Activated gamma-delta T cell treated with Interleukin-2 at 50 U/mL for 16 hours (primary cell): ENCODE data around the gene LRRK2.
"Not testable (repeated sequence)": the region's sequence is repeated elsewhere in the genome, so short reads cannot be mapped to it uniquely, and the experiment has no call there.

Experiments used
- DNase-seq: peaks from one replicate; pipeline ENCODE4 v3.0.0-alpha.2; 2020

Gene LRRK2

DNA sequence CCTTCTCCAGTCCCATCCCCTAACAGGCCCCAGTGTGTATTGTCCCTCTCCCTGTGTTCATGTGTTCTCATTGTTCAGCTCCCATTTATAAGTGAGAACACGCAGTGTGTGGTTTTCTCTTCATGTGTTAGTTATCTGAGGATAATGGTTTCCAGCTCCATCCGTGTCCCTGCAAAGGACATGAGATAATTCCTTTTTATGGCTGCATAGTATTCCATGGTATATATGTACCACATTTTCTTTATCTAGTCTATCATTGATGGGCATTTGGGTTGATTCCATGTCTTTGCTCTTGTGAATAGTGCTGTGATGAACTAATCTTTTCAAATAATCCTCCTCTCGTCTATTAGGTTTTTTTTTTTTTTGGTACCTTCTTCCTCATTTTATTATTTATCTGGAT lies 25.9 kb downstream of the LRRK2 start:
- DNase-seq, result not testable (repeated sequence)

DNA sequence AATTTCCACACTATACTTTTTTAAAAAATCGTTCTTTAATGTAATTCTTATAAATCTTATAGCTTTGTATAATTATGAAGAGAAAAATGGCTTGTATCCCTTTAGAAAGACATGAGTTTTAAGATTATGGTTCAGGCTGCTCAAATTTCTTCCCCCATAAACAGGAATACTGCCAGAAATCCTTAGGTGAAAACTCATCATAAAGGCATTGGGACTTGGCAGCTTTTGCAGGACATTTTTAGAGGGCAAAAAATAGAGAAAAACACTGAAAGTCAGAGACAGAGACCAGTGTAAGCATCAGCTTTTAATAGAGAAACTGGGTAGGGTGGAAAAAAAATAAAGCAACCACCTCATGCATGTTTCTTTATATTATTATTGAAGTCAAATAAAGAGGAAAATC lies 29.1 kb downstream of the LRRK2 start:
- DNase-seq, result no peak

DNA sequence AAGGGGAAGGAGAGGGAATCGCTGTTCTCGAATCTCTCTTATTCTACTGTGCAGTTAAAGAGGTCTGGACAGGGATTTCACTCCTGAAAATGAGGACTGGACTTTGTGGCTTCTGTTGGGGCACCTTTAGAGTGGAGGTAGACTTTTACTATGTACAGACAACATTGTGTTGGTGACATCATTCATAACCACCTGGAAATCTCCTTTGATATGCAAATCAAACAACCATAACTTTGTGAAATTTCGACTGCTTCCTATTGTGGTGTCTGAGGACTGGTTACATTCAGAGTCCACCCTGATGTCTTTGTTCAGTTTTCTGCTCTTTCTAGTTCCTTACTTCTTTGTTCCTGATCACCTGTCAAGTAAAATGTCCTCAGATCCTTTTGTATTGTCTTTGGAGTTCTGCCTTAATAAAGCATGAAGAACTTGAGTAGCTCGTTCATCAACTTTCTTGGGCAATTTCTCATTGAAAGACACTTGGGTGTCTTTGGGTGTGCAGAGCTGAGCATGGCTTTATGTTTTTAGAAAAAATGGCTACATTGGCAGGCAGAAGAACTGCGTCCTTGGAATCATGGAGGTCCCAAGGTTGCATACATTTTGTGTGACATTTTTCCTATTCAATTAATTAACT lies 29.8 kb downstream of the LRRK2 start:
- DNase-seq, result no peak

DNA sequence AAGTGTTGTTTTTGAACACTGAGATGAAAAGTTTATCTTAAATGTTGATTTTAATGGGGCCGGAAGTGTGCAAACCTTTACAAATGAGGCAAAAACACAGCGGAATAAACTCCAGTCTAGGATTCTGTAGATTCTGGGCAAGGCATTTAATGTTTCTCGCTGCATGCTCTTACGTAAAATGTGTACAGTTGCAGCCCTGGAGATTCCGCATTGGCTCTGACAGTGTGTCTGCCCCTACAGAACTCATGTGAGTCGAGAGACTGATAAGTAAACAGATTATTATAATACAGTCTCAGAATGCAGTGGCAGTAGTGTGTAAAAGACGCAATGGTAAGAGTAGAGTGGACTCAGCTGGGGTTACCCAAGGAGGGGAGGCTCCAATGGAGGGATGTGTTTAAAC lies 33.6 kb downstream of the LRRK2 start:
- no peak for DNase-seq

DNA sequence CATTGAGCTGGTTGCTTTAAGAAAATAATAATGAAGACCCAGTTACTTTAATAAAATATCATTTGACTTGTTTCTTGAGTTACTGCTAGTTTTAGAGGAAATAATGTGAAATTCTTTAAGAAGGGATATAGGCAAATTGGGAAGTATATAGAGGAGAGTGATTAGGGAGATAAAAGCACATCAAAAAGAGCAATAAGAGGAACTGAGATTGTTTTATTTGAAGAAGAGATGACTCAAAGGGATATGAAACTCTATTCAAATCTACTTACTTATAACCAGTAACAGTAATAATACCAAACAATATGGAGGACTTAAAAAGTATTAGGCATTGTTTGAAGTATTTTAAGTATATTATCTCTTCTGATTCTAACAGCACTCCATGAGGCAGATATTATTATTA lies 37.1 kb downstream of the LRRK2 start:
- DNase-seq, result no peak

DNA sequence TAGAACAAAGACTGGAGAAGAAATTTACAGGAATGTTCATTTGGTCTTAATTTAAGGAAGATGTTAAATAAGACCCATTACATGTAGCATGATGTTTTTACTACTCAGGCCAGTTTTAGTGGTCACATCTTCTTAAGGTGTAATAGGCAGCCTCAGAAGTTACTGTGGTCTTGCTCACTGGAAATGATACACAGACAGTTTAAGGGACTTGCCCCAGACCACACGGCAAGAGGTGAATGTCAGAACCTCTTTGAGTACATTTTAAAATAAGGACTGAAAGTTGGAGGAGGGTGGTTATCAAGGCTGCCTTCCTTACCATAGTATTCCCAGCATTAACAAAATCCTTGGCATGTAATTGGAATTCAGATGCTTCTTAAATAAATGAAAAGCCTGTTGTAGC lies 37.9 kb downstream of the LRRK2 start:
- DNase-seq, result no peak

DNA sequence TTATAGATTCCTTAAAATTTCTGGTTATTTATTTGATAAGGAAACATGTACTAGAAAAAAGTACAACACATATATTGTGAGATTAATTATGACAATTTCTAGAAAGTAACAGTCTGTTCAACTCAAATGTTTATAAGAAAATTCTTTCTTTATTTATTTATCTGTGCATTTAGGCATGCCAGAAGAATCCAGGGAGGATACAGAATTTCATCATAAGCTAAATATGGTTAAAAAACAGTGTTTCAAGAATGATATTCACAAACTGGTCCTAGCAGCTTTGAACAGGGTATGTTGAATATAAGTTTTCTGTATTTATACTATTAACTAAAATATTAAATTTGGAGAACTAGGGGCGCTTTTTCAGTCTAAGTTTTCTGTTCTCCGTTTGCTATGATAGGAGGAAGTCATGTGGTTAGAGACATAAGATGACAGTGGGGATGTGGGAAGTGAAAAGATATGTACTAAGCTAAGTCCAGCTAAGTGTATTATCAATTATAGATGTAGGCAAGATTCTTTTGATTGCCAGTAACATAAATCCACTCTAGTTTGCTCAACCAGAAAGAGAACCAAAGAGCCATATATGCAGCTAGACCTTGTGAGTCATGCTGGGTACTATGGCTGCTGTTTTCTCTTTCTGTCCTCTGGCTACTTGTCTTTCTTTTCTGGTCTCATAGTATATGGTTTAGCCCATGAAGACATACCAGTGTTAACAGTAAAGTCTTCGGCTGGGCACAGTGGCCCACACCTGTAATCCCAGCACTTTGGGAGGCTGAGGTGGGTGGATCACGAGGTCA lies 39.0 kb downstream of the LRRK2 start:
- no peak for DNase-seq

DNA sequence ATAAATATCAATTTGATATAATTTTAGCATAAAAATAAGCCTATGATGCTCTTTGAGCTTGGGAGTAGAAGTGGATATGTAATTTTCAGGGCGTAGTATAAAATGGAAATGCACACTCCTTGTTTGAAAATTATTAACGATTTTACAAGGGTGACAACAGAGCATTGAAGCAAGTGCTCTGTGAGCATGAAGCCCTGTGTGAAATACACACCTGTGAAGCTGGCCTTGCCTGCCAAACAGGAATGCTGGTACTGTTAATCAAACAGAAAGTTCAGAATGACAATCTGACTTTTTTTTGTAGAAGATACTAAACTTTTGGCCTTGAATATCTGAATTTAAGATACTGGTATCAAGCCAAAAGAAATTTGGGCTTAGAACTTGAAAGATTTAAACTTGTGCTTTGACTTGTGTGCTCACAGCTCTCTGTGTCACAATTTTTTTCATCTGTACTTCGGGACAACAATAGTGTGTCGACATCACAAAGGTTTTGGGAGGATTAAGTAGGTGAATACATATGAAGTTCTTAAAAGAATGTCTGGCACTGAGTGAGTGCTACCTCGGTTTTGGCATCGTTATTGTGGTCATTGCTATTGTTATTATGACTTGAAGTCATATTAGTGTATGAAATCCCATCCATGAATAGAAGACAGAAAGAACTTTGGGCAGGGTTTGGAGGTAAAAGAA lies 47.3 kb downstream of the LRRK2 start:
- DNase-seq, result no peak

DNA sequence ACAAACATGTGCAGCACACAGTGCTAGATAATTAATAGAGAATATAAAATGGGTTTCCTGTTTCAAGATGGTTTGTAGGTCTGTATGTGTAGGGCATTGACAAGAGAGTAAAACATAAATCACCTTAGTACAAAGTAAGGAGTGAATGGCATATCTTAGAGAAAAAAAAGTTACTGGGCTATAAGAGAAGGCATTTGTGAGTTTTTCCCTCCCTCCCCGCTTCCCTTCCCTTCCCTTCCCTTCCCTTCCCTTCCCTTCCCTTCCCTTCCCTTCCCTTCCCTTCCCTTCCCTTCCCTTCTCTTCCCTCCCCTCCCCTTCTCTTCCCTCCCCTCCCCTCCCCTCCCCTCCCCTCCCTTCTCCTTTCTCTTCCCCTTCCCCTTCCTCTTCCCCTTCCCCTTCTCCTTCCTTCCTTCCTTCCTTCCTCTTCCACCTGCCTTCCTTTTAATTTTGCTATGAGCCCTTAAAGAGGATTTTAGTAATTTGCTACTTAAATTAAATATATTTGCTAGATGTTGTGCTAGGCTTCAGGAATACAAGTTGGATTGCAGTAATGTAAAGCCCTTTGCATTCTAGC lies 57.1 kb downstream of the LRRK2 start:
- DNase-seq, result no peak

DNA sequence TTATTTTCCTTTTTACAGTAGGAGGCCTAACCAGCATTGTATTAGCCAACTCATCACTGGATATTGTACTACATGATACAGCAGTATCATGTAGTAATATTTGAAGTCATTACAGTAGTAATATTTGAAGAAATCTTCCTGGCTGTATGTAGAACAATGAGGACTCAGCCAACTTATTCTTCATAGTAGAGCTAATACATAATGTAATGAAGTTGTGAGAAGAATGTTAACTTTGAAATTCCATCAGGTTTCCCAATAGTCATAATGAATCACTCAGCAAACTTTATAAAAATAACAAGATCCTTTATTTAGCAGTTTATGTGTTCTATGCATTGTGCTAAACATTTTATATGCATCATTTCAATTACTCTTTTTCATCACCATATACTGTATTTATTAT lies 61.8 kb downstream of the LRRK2 start:
- no peak for DNase-seq

DNA sequence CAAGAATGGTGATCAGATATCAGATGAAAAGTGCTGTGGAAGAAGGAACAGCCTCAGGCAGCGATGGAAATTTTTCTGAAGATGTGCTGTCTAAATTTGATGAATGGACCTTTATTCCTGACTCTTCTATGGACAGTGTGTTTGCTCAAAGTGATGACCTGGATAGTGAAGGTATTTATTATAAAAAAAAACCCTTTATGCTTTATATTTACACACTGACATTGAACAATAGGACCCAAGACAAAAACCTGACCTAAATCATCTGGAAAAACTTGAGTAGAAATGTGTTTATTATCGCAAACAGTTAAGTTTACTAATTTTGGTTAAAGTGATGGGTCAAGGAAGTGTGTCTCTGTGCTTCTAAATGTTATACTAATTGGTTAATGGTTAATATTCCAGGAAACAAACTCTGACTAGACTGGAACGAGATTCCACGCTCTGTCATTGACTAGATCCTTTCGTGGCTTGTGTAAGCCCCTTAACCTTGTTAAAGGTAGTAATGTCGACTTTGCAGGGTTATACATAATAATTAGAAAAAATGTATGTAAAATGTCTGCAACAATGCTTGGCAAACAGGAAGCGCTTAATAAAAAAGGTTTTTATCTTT lies 62.7 kb downstream of the LRRK2 start:
- DNase-seq, result no peak

DNA sequence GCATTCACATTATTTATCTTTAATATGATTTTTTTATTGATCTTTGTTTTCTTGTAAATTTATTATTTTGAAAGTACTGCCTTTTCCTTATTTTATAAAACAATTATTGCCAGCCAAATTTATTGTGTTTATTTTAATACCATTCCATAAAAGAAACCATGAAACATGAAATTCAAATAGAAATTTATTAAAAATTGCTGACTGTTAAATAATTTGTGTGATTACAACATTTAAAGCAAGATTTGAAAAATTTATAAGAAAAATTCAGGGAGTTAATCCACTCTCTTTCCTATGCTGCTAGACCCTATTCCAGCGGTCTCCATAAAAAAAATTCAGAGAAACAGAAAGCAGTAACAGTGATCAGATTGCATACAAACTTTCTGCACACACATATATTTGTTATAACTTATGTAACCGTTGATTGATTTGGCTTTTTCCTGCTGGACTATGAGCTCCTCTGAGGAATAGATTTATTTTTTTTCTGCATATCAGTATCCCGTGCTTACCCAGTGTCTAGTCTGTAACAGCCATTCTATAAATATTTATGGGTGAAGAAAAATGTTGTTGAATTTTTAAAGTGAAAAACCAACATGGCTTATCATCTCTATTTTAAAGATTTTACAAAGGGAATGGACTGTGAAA lies 68.1 kb downstream of the LRRK2 start:
- no peak for DNase-seq

DNA sequence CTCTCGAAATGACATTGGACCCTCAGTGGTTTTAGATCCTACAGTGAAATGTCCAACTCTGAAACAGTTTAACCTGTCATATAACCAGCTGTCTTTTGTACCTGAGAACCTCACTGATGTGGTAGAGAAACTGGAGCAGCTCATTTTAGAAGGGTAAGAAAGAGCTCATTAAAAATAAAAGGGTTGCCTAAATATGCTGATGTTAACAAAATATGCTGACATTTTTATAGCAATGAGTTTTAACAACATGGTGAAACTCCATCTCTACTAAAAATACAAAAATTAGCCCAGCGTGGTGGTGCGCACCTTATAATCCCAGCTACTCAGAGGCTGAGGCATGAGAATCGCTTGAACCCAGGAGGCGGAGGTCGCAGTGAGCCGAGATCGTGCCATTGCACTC lies 73.5 kb downstream of the LRRK2 start:
- no peak for DNase-seq

DNA sequence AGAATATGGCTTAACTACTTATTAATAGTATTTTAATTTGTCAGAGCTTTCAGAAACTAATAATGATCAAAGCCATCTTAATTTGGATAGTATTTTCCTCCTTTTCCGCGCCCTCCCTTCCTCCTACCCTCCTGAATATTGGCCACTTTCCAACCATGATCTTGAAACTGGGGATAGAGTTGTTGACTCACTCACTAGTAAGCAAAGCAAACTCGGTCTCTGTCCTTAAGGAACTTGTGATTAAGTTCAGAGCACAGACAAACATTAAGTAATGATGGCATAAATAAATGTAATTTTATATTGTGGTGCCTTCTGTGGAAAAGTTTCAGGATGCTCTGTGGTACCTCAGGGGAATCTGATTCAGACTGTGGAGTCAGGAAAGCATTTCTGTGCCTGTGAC lies 75.7 kb downstream of the LRRK2 start:
- DNase-seq, result no peak

DNA sequence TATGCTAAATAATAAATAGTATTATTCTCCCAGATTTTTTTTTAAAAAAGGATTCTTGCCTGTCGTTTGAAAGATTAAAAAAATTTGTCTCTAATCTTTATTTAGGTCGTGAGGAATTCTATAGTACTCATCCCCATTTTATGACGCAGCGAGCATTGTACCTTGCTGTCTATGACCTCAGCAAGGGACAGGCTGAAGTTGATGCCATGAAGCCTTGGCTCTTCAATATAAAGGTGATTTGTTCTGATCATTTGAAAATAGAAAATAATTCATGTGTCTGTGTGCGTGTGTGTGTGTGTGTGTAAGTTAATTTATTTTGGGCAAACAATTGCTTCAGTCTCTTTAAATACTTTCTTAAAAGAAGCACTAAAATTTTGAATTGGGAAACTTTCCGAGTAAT lies 84.2 kb downstream of the LRRK2 start:
- no peak for DNase-seq

DNA sequence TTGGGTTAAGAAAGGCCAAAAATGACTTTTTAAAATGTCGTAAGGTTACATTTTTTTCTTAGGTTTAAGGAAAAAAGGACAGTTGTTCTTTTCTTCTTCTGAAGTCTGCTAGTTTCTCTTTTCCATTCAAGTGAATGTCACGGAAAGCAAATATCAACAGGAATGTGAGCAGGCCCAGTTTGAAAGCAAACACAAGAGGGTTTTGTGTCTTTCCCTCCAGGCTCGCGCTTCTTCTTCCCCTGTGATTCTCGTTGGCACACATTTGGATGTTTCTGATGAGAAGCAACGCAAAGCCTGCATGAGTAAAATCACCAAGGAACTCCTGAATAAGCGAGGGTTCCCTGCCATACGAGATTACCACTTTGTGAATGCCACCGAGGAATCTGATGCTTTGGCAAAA lies 85.4 kb downstream of the LRRK2 start:
- no peak for DNase-seq

DNA sequence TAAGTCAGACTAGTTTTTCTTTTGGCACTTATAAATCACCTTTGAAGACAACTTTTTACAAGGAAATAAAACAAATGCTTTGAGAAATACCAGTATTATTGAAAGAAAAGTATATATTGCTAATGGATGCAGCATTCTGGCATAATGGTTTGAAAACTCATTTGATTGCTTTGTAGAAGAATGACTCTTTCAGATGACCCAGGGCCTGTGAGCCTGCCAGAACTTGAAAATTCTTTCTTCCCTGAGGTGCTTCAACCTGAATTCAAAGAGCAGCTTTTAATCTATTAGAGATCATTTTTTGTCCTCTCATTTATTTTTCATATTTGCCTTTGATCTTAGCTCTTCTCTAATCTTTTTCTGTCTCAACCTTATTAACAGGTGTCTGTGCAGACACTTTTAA lies 87.4 kb downstream of the LRRK2 start:
- DNase-seq, result no peak

DNA sequence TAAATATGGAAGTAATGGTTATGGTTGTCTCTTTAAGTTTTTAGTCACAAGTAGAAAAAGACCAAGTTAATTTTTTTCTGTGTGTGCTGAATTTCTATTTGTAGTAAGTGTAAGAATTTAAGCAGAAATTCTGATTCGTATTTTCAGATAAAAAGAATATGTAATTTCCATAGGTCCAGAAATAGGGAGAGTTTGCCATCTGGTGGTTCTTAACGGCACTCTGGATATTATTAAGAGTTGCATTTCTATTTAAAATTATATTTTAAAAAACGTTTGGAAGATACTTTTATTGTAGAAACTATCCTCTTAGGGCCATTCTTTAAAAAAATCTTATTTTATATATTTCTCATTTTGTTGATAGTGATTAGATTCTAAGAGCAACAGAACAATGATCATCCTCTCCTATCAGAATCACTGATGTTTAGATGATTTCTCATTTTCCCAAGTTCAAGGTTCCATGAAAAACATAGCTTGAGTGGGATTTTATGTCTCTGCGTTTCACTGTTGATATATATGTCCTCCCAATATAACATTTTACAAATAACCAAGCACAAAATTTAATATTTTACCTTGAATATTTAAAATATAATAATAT lies 88.3 kb downstream of the LRRK2 start:
- no peak for DNase-seq

DNA sequence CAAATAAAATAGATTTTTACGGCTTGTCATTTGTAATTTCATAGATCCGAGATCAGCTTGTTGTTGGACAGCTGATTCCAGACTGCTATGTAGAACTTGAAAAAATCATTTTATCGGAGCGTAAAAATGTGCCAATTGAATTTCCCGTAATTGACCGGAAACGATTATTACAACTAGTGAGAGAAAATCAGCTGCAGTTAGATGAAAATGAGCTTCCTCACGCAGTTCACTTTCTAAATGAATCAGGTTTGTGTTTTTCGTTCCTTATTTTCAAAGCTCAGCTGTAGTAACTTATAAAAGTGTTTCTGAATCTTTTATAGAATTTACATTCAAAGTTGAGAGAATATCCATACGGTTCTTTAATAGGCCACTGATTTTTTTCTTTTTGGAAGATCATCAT lies 89.1 kb downstream of the LRRK2 start:
- no peak for DNase-seq

DNA sequence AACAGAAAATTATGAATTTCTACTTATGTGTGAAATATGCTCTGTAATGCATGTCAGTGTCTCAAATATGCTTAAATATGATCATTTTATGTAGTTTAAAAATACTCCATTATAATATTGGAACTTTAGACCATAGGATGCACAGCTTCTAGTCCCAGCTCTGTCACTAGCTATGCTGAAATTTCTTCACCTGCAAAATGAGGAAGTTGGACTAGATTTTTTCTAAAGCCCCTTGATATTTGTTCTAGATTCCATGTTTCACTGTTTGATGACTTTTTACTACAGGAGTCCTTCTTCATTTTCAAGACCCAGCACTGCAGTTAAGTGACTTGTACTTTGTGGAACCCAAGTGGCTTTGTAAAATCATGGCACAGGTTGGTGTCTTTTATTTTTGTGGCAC lies 90.1 kb downstream of the LRRK2 start:
- no peak for DNase-seq

DNA sequence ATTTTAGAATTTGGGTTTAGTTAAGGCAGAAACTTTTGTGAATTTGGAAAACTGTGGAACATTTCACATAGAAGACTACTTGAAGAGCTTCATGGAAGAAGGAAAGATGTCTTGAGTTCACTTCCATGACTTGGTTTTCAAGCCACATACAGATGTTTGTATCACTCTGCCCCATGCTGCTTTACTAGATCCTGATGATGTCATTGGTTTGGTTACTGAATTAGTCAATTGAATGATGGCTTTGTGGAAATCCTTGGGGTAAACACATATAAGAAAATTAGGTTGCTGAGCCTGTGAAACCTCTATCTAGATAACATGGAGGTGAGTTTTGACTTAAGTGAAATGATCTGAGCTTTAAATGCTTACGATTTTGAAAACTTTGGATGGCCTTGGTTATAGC lies 90.6 kb downstream of the LRRK2 start:
- DNase-seq, result no peak

DNA sequence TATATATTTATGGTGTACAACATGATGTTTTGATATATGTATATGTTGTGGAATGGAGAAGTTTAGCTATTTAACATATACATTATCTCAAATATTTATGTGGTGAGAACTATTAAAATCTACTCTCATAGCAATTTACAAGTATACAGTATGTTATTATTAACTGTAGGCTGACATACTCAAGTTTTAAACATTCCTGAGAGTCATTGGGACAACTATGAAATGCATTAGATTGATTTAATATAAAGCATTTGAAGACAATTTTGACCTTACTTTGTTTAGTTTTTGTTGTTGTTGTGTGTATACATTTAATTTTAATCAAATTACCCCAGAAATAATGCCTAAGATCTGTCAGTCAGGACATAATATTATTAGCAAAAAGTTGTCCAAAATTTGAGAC lies 99.5 kb downstream of the LRRK2 start:
- no peak for DNase-seq
